ENCODE data around the gene SH3D19. TPM values are rescaled to one million over a fixed set of nuclear protein-coding genes. Genes with fewer than 3 reads are reported as not detected.
A peak's percentile ranks its signal among the peaks of the same experiment; 100 is the strongest.

The SH3D19 gene, protein sequence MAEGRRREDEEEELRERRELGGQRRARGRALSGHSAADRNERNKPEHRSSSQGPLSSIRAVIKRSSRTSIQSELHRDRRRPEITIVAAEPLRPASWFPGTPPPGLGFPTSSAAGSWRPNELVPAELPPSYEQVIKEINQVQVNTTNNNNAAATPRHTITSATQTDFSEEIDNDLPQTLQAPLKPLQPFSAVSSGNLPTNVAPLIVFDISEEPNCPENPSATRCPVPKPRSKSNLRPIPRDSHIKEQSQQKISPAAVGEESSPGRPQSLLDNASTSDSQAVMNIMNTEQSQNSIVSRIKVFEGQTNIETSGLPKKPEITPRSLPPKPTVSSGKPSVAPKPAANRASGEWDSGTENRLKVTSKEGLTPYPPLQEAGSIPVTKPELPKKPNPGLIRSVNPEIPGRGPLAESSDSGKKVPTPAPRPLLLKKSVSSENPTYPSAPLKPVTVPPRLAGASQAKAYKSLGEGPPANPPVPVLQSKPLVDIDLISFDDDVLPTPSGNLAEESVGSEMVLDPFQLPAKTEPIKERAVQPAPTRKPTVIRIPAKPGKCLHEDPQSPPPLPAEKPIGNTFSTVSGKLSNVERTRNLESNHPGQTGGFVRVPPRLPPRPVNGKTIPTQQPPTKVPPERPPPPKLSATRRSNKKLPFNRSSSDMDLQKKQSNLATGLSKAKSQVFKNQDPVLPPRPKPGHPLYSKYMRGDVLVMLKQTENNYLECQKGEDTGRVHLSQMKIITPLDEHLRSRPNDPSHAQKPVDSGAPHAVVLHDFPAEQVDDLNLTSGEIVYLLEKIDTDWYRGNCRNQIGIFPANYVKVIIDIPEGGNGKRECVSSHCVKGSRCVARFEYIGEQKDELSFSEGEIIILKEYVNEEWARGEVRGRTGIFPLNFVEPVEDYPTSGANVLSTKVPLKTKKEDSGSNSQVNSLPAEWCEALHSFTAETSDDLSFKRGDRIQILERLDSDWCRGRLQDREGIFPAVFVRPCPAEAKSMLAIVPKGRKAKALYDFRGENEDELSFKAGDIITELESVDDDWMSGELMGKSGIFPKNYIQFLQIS
- 10 to 100 TPM; 88.0 to 94.7 TPM for total RNA-seq
- long read RNA-seq, full-length matches to known transcripts, result 5 of 50 reads
- long read RNA-seq, partial matches to known transcripts, result 38 of 50 reads
- long read RNA-seq, other reads (novel, unspliced or antisense), result 7 of 50 reads

DNA sequence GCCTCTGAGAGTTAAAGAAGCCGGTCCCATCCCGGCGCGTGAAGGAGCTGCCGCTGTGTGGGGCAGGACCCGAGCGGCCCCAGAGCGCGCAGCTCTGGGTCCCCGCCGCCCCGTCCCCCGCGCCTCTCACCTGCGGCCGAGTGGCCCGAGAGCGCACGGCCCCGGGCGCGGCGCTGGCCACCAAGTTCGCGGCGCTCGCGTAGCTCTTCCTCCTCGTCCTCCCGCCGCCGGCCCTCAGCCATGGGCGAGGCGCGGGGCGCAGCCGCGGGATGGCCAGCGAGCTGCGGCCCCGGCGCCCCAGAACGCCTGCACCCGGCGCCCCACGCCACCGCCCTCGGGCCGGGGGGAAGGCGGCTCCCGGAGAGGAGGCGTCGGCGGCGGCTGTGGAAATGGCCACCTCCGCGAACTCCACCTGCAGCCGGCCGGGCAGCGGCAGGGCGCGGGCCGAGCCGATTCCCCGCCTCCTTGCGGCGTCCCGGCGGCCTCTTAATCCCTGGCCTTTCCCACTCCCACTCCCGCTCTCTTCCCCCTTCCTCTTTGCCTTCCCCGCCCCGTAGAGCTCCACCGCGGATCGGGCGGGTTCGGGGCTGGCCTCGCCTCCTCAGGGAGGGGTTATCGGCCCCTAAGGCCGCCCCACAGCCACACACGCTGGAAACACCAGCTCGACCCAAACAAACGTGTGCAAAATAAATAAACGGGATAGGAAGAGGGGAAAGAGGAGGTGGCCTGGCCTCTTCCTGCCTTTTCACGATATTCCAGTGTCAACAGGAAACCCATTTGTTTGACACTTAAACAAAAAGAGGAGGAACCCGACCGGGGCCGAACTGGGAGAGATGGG lies at the start of gene SH3D19:
TSS of gene SH3D19 (minus strand) at position 495 of the 838 bp plus-strand sequence. CDS start at position 242, 253 bp downstream.
- intact Hi-C loops (cut with DNase I), result no loop called here
- DNase-seq (peak; percentile 83), ATAC-seq (peak; percentile 92 to 98)

DNA sequence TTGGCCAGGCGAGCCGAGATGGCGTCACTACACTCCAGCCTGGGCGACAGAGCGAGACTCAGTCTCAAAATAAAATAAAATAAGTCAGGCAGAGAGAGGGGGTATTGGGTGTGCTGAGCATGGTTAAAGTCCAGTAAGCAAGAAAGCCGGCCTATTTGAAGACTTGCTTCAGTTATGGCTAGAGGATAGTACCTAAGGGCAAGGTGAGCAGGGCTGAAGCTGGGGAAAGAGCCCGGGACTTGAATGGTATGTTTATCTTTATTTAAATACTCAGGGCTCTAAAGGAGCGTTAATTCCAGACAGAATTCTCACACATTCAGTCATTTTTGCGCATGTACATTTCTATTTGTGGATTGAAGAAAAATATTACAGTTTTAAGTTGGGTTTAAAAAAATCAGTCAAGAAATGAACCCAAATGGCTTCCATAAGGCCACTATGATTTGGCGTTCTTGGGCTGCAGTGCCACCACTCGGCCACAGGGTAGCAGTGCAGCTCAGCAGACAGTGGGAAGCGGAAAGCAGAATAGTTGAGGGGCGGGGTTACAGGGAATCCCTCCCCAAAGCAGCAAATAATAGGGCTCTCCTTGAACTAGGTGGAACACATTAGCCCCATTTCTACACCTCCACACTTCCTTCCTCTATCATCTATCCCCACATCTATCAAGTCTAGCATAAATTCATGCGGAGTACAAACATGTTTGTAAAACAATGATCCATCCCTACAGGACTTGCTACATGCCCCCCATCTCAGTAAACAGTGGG lies 37.2 kb upstream of the SH3D19 start:
- DNase-seq (peak; percentile 83), ATAC-seq (peak; percentile 96)
- intact Hi-C loops (cut with DNase I), result loop anchor here (2.0 to 10.0 kb wide), 3 partner anchors 85 to 246 kb away; partner anchors contain the start of gene PRSS48 (in 2 of the 2)

DNA sequence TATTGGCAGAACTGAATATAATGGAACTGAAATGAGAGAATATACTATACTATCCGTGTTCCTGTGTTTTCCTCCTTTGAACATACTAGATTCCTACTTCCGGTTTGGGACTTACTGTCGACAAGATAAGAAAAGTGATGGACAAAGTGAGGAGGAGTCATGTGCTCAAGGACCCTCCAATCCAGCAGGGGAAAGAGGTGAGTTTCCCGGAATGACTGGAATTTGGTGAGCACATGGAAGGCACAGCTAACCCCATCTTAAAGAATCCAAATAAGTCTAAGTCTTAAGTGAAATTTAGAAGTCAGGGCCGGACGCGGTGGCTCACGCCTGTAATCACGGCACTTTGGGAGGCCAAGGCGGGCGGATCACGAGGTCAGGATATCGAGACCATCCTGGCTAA lies 36.6 kb upstream of the SH3D19 start:
- no peak for DNase-seq
- intact Hi-C loops (cut with DNase I), result loop anchor here (2.0 to 10.0 kb wide), 3 partner anchors 85 to 245 kb away; partner anchors contain the start of gene PRSS48 (in 2 of the 2)
- ATAC-seq, result no peak

DNA sequence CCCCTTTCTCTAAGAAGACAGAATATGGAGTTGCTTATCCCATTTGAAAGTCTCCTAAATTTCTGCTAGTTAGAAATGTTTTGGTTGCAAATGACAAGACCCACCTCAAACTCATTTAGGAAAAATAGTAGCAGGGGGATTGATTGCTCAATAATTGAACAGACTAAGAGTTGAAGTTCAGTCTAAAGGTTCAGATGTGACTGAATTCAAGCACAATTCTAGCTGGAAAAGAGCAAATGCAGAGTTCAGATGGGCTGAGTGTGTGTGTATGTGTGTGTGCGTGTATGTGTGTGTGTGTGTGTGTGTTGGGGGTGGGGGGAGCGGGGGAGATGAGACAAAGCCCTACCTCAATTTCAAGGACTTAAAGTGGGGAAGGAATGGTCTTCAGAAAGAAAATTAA lies 35.7 kb upstream of the SH3D19 start:
- intact Hi-C loops (cut with DNase I), result loop anchor here (5.0 to 10.0 kb wide), 2 partner anchors 84 to 86 kb away; partner anchors contain the start of gene PRSS48 (in 2 of the 2)
- ATAC-seq (no peak), DNase-seq (no peak)

DNA sequence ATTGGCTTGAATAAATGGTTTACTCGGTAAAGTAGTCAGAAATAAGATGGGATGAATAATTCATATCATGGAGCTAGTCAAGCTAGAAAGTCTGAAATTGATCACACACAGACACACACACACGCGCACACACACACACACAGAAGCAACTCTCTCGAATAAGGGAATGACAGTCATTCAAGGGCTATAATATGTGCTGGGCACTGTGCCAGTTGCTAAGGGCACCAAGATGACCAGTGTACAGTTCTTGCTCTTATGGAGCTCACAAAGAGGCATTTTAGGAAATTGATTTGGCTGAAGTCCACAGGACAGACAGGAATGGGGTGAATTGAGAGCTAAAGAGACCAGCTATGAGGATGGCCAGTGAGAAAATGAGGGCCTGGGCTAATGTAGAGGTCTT lies 34.2 kb upstream of the SH3D19 start:
- ATAC-seq (no peak), DNase-seq (no peak)
- intact Hi-C loops (cut with DNase I), result no loop called here

DNA sequence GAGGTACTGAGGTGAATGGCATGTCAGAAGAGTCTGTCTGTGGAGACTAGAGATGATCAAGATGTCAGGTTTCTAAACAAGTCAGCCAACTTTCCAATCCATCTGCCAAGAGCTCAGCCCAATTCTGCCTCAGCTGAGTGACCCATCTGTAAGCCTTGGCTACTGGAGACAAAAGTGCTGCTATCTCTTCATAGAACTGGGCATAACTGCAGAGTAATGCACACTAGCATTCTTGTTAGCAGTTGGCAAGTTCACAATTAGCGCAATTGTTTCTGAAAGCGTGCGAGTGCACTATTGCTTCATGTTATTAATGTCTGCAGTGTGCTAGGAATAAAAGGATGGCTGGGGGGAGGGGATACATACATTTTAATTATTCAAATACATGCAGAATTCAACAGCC lies 32.9 kb upstream of the SH3D19 start:
- no peak for DNase-seq
- ATAC-seq, result no peak
- intact Hi-C loops (cut with DNase I), result no loop called here

DNA sequence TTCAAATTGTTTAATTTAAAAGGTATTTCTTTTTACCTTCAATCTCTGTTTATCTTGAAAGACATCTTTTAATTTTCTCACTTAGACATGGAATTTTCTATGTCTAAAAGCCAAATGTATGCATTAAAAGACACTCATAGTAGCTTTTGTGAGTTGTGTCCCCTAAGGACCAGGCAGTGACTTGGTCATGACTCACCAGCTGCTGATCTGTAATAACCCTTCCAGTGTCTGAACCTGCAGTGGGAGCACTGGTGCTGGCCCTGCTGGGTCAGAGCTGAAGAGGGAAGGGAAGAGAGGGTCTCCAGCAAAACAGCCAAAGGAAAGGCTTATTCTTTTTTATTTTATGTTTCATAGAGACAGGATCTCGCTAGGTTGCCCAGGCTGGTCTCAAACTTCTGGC lies 31.1 kb upstream of the SH3D19 start:
- intact Hi-C loops (cut with DNase I), result no loop called here
- no peak for DNase-seq
- ATAC-seq, result peak in 1 of 2 donors; percentile 49

DNA sequence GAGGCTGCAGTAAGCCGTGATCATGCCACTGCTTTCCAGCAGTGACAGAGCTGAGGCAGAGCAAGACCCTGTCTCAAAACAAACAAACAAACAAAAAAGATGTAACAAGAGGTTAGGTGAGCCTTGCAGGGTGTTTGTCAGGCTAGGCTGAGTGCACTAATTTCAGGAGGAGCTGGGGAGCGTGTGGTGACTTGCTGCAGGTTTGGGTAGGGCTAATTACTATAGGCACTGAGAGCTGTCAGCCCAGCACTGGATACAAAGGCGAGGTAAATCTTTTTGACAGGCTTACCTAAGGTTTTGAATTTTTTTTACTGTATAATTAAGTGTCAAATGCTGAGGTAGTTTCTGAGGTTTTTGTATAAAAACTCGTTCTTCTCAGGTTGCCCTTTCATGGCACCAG lies 29.8 kb upstream of the SH3D19 start:
- intact Hi-C loops (cut with DNase I), result no loop called here
- no peak for ATAC-seq
- no peak for DNase-seq

DNA sequence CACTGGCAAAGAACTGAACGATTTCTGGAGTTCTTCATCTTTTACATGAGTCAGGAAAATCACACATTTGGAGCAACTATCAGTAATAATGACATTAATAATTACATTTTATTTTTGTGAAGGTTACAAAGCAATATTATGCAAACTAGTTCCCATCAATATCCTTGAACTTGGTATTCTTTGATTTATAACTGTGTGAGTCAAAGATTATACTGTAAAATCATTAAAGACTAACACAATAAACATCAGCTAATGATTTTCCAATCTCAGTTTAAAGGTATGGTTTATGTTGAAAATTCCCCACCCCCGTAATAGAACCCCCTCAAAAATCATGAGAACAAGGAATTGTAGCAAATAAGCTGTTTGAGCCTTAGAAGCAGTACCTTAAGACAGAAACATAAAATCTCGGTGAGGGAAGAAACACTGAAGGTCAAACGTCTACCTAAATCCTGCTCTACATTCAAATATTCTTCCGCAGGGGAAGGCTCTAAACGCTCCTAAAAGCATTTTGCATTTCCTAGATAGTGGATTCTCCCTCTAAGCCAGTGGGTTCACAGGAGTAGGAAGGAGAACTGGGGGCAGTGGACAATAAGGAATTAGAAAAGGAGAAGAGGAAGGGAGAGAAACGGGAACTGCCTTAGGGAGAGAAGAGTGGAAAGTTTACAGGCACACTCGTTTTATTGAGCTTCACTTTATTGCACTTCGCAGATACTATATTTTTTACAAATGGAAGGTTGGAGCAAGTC lies 22.3 kb upstream of the SH3D19 start:
- ATAC-seq, result no peak

DNA sequence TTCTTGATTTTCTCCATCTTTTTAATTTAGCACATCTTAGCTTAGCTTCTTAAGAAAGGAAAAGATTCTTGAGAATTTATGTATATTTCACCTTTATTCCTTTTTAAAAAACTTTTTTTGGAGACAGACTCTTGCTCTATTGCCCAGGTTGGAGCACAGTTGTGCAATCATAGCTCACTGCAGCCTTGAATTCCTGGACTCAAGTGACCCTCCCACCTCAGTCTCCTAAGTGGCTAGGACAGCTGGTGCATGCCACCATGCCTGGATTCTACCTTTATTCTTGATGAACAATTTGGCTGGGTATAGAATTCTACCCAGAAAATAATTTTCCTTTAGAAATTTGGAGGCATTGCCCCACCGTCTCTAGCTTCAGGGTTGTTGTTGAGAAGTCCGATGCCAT lies 19.5 kb upstream of the SH3D19 start:
- intact Hi-C loops (cut with DNase I), result loop anchor here in 1 of 2 donors (10.0 kb wide), 1 partner anchor 200 kb away; no protein-coding TSS in a partner anchor
- no peak for DNase-seq
- no peak for ATAC-seq

More for the DNA sequence above, 22.3 kb upstream of the SH3D19 start:
- intact Hi-C loops (cut with DNase I), result loop anchor here in 1 of 2 donors (10.0 kb wide), 1 partner anchor 203 kb away; no protein-coding TSS in a partner anchor
- DNase-seq, result no peak

DNA sequence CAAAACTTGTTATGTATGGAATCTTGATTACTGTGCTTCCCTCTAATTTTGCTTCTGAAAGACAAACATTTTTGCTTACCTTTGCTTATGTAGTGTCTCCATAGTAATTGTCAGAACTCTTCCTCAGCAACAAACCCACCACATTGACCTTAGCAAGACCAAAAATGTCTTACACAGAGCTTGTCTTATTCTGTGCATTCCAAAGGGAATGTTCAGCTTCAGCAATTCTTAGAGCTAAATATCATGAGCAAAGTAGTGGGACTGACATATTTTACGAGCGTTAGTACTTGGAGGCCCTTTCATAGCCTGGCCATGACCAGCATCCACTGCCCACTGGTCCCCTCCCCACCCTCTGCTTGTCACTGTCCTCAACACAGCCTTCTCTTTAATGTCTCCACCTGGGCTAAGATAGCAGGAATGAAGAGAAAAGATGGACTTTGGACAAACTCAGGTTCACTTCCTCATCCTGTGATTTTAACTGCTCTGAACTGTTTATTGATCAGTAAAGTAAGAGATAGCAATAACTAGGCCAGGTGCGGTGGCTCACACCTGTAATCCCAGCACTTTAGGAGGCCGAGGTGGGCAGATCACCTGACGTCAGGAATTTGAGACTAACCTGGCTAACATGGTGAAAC lies 15.5 kb upstream of the SH3D19 start:
- DNase-seq (no peak), ATAC-seq (no peak)
- intact Hi-C loops (cut with DNase I), result loop anchor here in 1 of 2 donors (10.0 kb wide), 1 partner anchor 196 kb away; no protein-coding TSS in a partner anchor

DNA sequence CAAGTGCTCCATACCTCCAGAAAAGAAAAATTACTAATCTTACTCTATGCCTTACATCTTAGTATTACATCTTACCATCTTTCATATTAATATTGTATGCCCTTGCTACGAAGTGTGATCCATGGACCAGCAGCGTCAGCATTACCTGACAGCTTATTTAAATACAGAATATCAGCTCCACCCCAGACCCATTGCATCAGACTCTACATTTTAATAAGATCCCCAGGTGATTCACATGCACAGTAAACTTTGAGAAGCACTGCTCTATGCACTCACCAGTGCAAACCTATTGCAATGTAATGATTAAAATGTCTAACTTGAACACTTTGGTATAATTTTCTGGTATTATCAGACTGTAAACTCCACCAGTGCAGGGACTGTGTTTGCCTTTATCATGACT lies 14.1 kb upstream of the SH3D19 start:
- intact Hi-C loops (cut with DNase I), result no loop called here
- DNase-seq (no peak), ATAC-seq (no peak)

DNA sequence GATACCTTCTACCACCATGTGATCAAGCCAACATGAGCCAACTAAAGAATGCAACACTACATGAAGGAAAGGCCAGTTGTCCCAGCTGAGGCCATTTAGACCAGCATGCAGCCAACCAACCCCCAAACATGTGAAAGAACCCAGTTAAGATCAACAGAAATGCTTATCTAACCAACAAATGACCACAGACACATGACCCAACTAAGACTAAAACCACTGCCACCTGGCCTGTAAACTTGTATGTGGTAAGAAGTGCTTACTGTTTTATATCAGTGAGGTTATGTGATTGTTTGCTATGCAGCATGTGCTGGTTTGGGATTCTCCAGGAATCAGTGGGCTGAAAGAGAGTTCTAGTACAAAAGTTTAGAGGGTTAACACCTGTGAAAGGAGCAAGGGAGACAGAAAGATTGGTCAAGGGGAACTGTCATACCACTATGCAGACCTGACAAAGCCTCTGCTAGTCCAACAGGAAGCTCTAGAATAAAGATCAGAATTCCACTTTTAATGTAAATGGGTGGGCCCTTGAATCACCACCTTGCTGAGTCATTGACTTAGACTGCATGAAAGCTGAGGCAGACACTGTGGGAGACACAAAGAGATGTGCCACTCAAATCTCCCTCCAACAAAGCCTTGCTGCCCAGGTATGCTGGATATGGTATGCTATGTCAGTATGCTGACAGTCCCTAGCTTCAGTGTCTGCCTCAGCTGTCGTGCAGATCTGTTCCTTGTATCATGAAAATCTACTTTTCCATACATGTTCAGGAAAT lies 6.1 kb upstream of the SH3D19 start:
- DNase-seq (no peak), ATAC-seq (no peak)
- intact Hi-C loops (cut with DNase I), result no loop called here

DNA sequence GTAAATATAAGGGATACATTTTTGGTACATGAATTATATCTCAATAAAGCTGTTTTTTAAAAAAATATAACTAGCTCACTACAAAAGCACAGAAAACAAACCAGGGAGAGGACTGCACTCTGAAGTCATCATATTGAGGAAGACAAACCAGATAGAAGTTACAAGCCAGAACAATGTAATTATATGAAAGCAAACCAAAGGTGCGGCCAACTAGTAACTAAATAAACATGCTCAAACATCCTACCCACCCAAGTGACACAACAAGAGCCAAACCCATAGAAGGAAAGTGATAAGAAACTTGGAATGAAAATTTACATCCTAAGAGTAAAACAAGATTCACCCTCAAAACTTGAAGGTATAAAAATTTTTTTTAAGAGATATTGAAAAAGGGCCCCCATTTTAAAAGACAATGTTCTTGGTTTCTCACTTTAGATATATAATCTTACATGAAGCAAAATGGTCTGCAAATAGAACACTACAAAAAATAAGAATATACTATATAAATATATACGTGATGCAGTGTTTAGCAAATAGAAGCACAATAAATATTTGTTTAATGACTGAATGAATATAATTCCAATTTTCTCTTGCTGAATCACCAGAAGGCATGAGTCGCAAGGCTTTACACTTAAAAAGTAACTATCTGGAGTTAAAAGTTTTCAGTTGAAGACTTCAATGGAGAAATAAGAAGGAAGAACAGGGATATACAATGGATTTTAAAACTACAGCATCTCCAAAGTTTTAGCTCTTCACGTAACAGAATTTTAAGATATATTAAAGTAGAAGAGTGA lies 4.0 kb upstream of the SH3D19 start:
- ATAC-seq (no peak), DNase-seq (no peak)
- intact Hi-C loops (cut with DNase I), result no loop called here

DNA sequence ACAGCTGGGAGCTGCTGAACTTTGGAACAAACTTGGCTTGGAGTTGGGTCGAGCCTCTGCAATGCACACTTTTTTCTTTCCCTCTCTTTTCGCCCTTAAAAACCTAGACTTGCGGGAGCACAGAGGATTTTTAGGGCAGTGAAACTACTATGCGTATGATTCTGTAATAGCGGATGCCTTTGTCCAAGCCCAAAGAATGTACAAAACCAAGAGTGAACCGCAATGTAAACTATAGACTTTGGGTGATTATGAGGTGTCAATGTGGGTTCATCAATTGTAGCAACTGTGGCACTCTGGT lies 493 bp upstream of the SH3D19 start:
- ATAC-seq, result no peak
- DNase-seq, result no peak
- intact Hi-C loops (cut with DNase I), result no loop called here

Data from left cardiac atrium (tissue), 4 donors.